ENCODE measurements around the gene MICB. TPM values are rescaled to one million over a fixed set of nuclear protein-coding genes. Genes with fewer than 3 reads are reported as not detected.
A peak's percentile ranks its signal among the peaks of the same experiment; 100 is the strongest.

MICB gene
- total RNA-seq, 1 donor from 2014 or later, result 1.3 TPM

DNA sequence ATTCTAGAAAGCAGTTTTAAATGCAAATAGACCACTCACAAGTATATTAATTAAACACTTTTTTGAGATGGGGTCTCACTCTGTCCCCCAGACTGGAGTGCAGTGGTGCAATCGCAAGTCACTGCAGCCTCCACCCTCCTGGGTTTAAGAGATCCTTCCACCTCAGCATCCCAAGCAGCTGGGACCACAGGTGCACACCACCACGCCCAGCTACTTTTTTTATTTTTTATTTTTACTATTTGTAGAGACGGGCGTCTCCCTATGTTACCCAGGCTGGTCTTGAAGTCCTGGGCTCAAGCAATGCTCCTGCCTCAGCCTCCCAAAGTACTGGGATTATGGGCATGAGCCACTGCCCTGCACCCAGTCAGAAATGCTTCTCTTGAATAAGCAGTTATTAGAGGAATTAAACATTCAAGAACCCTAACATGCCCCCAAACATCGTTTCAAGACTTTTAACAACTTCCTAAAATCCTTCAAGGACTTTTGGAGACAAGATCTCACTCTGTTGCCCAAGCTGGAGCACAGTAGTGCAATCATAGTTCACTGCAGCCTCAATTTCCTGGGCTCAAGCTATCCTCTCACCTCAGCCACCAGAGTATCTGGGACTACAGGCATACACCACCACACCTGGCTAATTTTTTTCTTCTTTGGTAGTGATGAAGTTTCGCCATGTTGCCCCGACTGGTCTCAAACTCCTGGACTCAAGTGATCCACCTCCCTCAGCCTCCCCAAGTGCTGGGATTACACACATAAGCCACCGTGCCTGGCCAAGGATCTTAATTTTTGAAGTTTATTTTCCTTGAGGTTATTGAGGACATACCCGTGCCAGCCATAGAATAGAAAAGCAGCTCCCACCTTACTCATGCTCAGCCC is 34.1 kb downstream of the MICB start:
- no peak for DNase-seq
- ATAC-seq (ENCODE audit: poor library complexity), result no peak
- intact Hi-C loops (cut with DNase I), result no loop called here

DNA sequence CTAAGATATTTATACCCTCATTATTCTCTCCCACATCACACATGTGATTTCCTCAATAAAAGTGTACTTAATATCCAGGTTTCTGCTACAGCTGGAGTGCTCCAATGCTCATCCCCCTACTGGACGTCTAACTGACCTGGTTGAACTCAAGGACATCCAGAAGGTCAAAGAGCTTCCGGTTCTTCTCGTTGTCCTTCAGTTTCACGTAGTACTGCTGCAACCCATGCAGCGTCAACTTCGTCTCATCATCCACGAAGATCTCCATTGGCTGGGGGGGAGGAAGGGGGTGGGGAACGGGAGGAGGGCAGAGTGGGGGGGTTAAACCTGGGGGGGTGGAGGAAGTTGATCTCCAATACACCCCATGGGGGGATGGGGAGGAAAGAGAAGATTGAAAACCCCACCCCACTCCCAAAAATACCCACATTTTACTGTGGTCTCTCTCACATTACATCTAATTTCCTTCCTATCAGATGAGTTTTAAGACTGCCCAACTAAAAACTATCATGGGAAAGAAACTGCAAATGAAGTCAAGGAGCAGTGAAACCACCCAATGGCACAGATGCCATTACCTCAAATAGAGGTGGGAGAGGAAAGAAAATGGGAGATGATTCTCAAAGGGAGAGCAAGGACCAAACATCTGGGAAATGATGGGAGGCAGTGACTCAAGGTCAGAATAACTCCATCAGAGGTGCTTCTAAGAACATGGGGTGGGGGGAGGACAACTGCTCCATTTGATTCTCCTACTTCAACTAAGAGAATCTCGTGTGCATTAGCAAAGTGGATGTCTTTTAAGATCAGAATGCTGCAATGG is 34.9 kb downstream of the MICB start:
- intact Hi-C loops (cut with DNase I), result no loop called here
- DNase-seq, result no peak
- ATAC-seq (ENCODE audit: poor library complexity), result no peak

DNA sequence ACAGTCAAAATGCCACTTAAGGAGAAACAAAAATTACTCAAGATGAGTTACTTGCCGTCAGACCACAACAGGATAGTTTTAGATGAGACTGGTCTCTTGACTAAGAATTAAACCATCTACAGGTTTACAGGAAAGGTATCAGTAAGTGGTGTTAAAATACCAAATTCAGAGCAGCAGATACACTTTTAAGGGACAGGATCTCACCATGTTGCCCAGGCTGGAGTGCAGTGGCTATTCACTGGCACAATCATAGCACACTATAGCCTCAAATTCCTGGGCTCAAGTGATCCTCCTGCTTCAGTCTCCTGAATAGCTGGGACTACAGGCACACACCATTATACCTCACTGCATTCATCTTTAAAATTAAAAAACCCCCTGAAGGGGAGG is 35.5 kb downstream of the MICB start:
- intact Hi-C loops (cut with DNase I), result no loop called here
- ATAC-seq (ENCODE audit: poor library complexity), result no peak
- no peak for DNase-seq

DNA sequence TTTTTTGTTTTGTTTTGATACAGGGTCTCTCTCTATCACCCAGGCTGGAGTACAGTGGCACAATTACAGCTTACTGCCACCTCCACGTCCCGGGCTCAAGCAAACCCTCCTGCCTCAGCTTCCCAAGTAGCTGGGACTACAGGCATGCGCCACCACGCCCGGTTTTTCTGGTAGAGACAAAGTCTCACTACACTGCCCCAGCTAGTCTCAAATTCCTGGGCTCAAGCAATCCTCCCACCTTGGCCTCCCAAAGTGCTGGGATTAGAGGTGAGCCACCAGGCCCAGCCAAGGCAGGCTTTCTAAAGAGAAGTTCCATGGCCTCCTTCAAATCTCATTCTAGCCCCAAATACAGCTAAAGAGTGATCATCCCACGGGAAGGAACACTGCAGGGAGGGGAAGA is 36.1 kb downstream of the MICB start:
- DNase-seq, result no peak

DNA sequence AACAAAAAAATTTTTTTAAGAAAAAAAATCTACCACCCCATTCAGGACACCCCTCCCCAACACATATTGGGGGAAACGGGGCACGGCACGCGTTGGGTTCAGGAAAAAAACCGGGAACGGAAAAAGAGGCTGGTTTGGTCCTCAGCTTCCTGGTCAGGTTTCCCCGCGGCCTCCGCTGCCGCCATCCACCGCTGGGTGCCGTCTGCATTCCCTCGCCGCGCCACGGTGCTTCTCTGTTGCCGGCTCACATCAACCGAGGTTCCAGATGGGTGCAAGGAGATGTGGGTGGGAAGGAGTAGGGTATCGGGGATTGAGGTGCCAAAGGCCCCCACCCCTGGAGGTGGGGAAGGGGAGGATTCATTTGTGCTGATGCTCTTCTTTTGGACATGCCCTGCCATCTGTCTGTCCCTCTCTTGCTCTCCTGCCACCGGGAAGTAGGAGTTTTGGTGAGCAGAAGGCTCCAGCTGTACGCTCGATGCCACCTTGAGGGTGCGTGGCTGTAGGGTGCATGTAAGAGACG is 36.6 kb downstream of the MICB start:
- DNase-seq (no peak), ATAC-seq (ENCODE audit: poor library complexity) (no peak)
- intact Hi-C loops (cut with DNase I), result no loop called here

More for the DNA sequence above, 36.1 kb downstream of the MICB start:
- ATAC-seq (ENCODE audit: poor library complexity), result no peak
- intact Hi-C loops (cut with DNase I), result no loop called here

DNA sequence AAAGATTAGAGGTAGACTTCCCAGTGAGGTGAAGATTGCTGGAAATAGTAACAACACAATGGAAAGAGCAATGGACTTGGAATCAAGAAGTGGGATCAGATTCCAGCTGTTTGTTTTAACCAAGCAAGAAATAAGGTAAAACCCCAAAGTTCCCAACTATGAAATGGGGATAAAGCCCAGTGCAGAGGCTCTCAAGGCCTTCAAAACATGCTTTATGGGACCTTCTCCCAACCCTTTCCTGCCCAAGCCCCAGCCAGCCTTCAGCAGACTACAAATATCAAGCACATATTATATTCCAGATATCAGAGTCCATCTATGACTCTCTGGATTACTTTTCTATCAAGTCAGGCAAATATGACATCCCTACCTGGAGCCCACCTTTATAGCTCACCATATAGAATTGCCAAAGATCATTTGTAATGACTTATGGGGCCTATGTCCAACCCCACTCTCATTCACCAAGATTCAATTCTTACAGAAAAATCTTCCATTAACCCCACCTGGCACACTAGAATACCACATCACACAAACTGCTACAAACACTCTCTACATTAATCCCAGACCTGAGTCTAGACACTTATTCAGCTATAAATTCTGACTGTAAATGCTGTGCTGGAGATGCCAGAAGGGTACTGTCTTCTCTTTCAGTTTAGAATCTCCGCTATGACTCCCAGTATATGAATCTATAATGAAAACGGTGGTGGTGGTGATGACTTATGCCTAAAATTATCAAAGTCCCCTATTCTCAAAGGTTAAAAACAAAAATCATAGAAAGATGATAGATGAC is 37.8 kb downstream of the MICB start:
- ATAC-seq (ENCODE audit: poor library complexity) (no peak), DNase-seq (no peak)
- intact Hi-C loops (cut with DNase I), result no loop called here

DNA sequence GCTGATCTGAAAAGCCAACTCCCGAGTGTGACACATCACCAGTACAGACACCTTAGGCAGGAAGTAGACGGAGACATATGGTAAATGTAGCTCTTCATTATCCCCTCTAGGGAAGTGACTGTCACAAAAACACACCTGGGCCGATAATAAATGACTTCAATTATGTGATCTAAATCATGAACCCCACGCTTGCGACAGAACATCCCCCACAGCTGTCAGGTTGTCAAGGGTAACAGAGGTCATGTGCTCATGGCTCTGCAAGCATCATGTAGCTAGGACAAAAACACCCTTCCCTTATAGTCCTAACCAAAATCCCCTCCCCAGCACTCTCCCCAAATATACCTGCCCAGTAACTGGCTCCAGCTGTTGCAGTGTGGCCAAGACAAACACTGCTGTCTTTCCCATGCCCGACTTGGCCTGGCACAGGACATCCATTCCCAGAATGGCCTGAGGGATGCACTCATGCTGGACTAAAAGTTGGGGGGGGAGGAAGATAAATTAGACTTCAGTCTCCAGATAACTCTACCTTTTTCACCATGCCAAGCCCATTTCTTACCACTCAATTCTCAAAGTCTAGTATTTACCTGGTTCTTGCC is 41.0 kb downstream of the MICB start:
- ATAC-seq (ENCODE audit: poor library complexity) (no peak), DNase-seq (no peak)
- intact Hi-C loops (cut with DNase I), result no loop called here

DNA sequence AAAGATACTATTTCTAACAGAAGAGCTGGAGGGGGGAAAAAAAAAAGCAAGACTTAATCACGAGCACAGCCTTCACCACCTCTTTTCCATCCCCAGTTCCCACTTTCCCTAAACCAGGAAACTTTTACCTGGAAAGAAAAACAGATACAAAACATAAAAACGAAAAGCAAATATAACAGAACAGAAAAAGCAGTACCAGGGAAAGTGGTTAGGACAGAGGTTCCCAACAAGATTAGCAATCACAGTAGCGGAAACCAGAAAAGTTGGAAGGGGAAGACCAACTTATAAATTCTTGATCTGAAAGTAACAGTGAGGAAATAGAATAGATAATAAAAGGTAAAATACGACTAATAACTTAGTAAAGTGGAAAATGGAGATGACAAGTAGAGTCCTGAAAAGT is 42.7 kb downstream of the MICB start:
- DNase-seq (no peak), ATAC-seq (ENCODE audit: poor library complexity) (no peak)
- intact Hi-C loops (cut with DNase I), result no loop called here

DNA sequence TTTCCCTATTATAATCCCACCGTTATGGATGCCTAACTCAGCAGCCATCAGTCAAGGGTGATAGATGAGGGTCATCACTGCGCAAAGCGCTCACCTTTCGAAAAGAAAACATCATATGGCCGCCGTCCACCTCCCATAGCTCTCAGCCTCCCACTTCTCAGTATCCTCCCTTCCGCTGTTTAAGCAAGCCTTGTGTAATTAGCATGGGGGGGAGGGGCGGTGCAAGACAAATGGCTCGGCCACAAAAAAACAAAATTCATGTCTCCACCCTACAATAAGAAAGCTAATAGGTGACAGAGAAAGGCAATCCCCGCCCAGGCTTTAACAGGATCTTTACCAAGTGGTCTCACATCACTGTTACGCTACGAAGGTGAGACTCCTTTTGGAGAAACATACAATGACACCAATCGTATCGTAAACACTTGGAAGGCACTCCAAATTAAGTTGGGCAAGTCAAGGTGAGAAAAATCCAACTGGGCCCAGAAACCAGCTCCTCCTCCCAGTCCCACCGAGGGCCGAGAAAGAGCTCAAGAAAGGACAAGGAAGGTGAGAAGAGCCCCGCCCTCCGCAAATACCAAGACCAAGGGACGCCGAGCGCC is 43.2 kb downstream of the MICB start:
- intact Hi-C loops (cut with DNase I), result no loop called here

DNA sequence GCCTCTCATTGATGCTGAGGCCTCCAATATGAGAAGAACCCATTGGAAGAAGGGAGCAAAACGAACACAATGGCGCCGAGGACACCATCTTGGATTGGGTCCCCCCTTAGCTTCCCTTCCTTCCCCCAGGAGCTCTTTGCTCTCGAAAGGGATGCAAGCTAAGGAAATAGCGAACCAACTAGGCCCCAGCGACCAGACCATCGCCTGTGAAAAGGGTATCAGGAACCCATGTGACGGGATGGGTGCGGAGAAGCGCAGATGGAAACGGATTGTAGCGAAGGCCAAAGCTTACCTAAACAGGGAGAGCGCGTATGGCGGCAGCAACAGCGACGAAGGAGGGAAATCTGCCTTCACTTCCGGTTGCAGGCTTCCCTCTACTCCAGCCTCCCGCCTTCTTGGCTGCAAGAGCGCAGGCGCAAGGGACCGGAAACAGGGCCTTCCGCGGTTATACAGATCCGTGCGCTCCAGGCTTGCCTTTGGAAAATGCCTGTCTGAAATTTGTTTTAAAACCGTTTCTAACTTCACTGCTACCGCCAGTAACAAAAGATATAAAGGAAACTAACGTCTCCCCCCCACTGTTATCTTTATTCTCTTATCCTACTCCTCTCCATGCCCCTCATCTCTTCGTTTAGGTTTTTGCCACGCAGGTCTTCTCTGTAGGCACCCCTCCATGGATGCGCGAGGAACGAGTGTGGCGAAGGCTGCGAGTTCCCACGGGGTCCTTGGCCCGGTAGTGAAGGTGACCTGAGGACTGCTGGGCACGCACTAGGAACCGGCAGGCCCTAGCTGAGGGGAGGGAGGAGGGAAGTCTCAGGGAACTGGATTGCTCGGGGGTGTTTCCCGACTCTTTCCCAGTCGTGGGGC is 43.9 kb downstream of the MICB start, which contains the start of gene DDX39B:
TSS of gene DDX39B (minus strand) at position 346 of the 864 bp plus-strand sequence. CDS start 1,471 bp downstream, outside the sequence.
- intact Hi-C loops (cut with DNase I), result no loop called here
- DNase-seq (peak; percentile 97), ATAC-seq (ENCODE audit: poor library complexity) (peak; percentile 96)

More for the DNA sequence above, 43.2 kb downstream of the MICB start:
- DNase-seq (peak; percentile 51), ATAC-seq (ENCODE audit: poor library complexity) (peak; percentile 23)

DNA sequence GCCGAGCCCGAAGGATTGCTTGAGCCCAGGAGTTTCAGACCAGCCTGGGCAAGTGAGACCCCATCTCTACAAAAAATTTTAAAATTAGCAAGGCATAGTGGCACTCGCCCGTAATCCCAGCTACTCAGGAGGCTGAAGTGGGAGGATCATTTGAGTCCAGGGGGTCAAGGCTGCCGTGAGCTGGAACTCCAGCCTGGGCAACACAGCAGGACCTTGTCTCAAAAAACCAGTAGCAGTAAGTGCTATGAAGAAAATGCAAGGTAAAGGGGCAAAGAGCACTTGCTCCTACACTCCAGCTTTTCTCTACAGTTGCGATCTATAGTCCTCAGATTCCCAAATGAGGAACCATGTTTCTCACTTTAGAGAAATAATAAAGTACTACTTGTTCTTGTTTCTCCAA is 45.7 kb downstream of the MICB start:
- DNase-seq (no peak), ATAC-seq (ENCODE audit: poor library complexity) (no peak)

DNA sequence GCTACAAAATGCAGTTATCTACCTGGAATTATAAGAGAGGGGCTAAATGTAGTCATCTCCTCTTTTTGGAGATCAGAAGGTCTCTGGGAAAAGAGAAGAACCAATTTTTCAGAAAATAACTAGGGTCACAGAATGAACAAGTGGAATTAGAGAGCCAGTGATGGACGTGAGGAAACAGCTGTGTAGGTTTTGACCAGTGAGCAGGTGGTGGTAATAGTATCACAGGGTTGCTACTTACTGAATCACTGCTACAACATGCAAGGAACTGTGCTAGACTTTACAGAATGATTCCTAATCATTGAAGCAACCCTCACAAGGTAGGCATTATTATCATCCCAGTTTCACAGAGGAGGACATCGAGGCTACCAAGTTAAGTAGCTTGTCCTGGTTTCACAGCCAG is 46.7 kb downstream of the MICB start:
- ATAC-seq (ENCODE audit: poor library complexity) (no peak), DNase-seq (no peak)
- intact Hi-C loops (cut with DNase I), result loop anchor here (5.0 kb wide), 2 partner anchors 38 to 73 kb away; partner anchors contain the start of genes AIF1 and LTB

More for the DNA sequence above, 45.7 kb downstream of the MICB start:
- intact Hi-C loops (cut with DNase I), result no loop called here

DNA sequence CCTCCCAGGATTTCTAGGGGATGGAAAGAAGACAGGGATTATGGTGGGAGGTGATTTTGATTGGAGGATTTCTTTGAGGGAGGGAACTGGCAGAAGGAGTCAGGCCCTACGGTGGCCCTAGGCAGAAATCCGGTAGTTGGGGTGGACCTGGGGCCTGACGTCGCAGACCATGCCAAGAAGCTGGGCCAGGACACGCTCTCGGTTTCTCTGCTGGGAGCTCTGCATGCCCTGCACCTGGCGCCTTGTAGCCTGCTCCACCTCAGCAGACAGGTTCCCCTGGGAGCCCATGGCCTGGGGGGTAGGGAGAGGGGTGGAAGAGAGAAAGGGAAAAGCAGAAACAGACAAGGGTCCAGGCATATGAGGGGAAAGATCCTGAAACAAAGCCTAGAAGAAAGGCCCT is 47.3 kb downstream of the MICB start:
- DNase-seq (no peak), ATAC-seq (ENCODE audit: poor library complexity) (no peak)
- intact Hi-C loops (cut with DNase I), result loop anchor here (5.0 kb wide), 2 partner anchors 37 to 72 kb away; partner anchors contain the start of genes AIF1 and LTB

DNA sequence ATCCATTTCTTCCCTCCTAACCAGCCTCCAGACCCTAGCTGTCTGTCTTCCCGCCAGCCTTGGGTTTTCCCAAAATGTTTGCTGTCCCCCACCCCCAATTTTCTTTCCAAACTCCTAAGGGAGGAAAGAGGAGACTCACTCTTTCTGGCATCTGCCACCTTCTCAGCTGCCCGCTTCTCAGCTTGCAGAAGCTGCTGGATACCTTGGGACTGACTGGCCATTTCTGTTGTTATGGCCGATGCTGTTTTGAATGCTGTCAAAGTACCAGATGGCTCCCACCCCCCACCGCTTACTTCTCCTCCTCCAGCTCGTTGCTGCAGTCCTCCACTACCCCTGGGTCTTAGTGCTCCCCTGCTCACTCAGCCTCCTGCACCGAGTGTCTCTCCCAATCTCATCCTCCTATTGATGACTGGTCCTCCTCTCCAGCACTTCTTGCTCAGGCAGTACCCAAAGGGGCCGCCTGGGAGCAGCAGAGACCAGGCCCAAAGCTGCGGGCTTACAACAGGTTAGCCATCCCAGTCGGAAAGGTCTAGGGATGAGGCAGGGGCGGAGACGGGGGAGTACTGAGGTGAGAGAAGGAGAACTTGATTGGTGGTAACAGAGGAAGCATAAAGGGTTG is 48.5 kb downstream of the MICB start, which contains the start of gene ATP6V1G2:
TSS of gene ATP6V1G2 (minus strand) at position 270 of the 619 bp plus-strand sequence. CDS start at position 221, 49 bp downstream.
- intact Hi-C loops (cut with DNase I), result loop anchor here (2.0 to 5.0 kb wide), 3 partner anchors 36 to 71 kb away; partner anchors contain the start of genes AIF1 and LTB
- ATAC-seq (ENCODE audit: poor library complexity) (peak; percentile 84), DNase-seq (peak; percentile 93)

DNA sequence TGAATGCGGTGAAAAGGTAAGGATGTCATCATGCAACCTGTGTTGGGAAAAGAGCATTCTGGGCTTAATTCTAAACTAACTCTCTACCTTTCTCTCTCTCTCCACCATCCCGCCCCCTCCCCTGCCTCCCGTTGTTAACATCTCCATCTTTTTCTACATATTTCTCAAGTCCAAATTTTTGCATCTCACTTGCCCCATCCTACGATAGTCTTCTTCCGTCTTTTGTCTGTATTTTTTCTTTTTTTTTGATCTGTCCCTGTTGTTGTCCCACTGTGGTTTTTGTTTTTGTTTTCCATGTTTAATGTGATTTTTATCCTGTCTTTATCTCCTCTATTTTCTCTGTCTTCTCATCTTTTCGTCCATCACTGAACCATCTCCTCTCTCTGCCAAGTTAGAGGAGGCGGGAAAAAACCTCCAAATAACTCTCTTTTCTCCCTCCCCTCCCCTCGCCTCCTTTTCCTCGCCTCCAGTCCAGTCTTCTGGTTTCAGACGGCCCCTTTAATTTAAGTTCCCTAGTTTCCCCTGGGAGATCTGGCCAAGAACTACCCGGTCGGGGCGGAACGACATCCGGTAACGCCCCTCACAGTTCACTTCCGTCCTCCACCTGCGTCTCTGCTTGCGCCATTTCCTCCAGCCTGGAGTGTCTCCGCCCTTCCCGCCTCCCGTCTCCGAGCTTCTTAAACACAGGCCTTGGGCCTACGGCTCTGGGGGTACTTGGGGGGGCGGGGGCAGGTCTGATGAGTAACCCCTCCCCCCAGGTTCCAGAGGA is 49.2 kb downstream of the MICB start, which contains the start of gene NFKBIL1:
TSS of gene NFKBIL1 (plus strand) at position 651 of the 769 bp plus-strand sequence. CDS start at position 738, 87 bp downstream.
- intact Hi-C loops (cut with DNase I), result loop anchor here (2.0 to 5.0 kb wide), 3 partner anchors 35 to 70 kb away; partner anchors contain the start of genes AIF1 and LTB
- ATAC-seq (ENCODE audit: poor library complexity) (peak; percentile 98), DNase-seq (peak; percentile 97)
